ENCODE measurements around the gene INTS15. TPM values are rescaled to one million over a fixed set of nuclear protein-coding genes. Genes with fewer than 3 reads are reported as not detected.

The INTS15 gene
- total and polyA plus RNA-seq, 9 of the 15 experiments (the other 6 are each of a cell fraction or from before 2014, with no cell fraction given), result 0.52 to 28.9 (median 11.6) TPM

- TF ChIP-seq ZNF592 (IDR thresholded peaks at IDR 0.05), result peak; percentile 66
- no peak for TF ChIP-seq HDAC8 (tag; IDR thresholded peaks at IDR 0.05)
- TF ChIP-seq GABPB1 (CRISPR knock-in tag; IDR thresholded peaks at IDR 0.05), result 0 out of 2 replicates have a peak, but pooled peaks have one; percentile 22
- no peak for TF ChIP-seq ZNF740 (CRISPR knock-in tag; IDR thresholded peaks at IDR 0.05)
- TF ChIP-seq ZNF740 (tag; IDR thresholded peaks at IDR 0.05), result no peak
- no peak for TF ChIP-seq ZNF318 (IDR thresholded peaks at IDR 0.05; ENCODE audit: borderline replicate concordance in 1 of 2, low read depth in 1 of 2)
- peak; percentile 58 for TF ChIP-seq PRDM10 (IDR thresholded peaks at IDR 0.05; ENCODE audit: partially characterized antibody)
- peak; percentile 83 for TF ChIP-seq RAD51 (IDR thresholded peaks at IDR 0.05; ENCODE audit: borderline replicate concordance, low read depth)
- TF ChIP-seq ZNF584 (CRISPR knock-in tag; IDR thresholded peaks at IDR 0.05; ENCODE audit: low read depth), result no peak
- 0 out of 2 replicates have a peak, but pooled peaks have one; percentile 53 for TF ChIP-seq CHD2 (IDR thresholded peaks at IDR 0.05; ENCODE audit: low read depth, low read length)
These were observed 50.5 kb downstream of the INTS15 start (continued) for GRCh38 chr7:6640246-6640721.

Data from K562 (cell line).